ENCODE results near the gene EDDM13. TPM values are rescaled to one million over a fixed set of nuclear protein-coding genes. Genes with fewer than 3 reads are reported as not detected.
"Not testable (repeated sequence)": the region's sequence is repeated elsewhere in the genome, so short reads cannot be mapped to it uniquely, and the experiment has no call there.

Gene EDDM13
- total and polyA plus RNA-seq, 9 donors, result 0.28 TPM; not detected in 8

DNA sequence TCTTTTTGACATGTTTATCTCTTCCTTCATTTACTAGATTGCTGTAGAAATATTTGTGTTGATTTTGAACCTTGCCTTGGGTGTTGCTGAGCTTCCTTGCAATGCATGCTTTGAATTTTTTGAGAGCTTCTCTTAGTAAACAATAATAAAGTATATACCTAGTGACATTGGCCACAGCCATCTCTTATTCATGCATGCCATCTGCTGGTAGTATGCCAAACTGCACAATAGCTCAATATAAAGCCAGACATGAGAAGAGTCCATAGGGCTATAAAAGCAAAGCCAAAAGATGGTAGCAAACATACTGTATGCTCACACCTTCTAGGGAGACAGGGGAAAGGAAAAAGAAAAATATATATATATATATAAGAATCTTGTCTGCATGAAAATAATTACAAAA is 61.0 kb downstream of the EDDM13 start:
- H3K27ac ChIP-seq, result no peak overlapping the region
- DNase-seq, result no peak
- TF ChIP-seq EP300 (IDR thresholded peaks at IDR 0.05), result no peak
- no peak for TF ChIP-seq CTCF (IDR thresholded peaks at IDR 0.05)
- TF ChIP-seq POLR2A (IDR thresholded peaks at IDR 0.05), result no peak
- H3K27me3 ChIP-seq, result no peaks in the 10 kb centered on the region
- no peaks in the 10 kb centered on the region for H3K36me3 ChIP-seq
- H3K9me3 ChIP-seq, result peaks cover 3% of the 10 kb centered on the region in 2 donors
- intact Hi-C loops (cut with DNase I), result no loop called here
- H3K4me1 ChIP-seq (ENCODE audit: insufficient read depth), result no peaks in the 10 kb centered on the region
- H3K4me3 ChIP-seq, result no peak overlapping the region

- H3K36me3 ChIP-seq; DNase-seq; H3K27ac ChIP-seq; H3K27me3 ChIP-seq; H3K4me3 ChIP-seq; H3K9me3 ChIP-seq; intact Hi-C loops (cut with DNase I); H3K4me1 ChIP-seq (ENCODE audit: insufficient read depth): not testable (repeated sequence)
Observed at GRCh38 chr19:56335371-56335770, 62.8 kb downstream of the EDDM13 start.

DNA sequence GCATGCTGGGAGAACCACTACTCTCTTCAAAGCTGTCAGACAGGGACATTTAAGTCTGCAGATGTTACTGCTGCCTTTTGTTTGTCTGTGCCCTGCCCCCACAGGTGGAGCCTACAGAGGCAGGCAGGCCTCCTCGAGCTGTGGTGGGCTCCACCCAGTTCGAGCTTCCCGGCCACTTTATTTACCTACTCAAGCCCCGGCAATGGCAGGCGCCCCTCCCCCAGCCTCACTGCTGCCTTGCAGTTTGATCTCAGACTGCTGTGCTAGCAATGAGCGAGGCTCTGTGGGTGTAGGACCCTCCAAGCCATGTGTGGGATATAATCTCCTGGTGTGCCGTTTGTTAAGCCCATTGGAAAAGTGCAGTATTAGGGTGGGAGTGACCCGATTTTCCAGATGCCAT is 64.5 kb downstream of the EDDM13 start:
- WGBS, 3 donors, result 90 to 92% (median 92%) methylated on average over 8 of the region's 8 CpGs
- H3K36me3 ChIP-seq; H3K27ac ChIP-seq; H3K4me3 ChIP-seq; H3K9me3 ChIP-seq; intact Hi-C loops (cut with DNase I); H3K27me3 ChIP-seq; H3K4me1 ChIP-seq (ENCODE audit: insufficient read depth); DNase-seq: not testable (repeated sequence)

DNA sequence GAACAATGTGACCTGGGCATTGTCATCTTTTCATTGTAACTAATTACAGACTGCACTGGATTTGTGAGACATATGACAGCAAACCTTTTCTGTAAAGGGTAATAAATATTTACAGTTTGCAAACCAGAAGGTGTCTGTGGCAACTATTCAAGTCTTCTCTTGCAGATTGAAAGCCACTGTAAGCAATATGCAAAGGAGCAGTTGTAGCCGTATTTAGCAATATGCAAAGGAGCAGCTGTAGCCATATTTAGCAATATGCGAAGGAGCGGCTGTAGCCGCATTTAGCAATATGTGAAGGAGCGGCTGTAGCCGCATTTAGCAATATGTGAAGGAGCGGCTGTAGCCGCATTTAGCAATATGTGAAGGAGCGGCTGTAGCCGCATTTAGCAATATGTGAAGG is 66.5 kb downstream of the EDDM13 start:
- H3K4me3 ChIP-seq; H3K4me1 ChIP-seq (ENCODE audit: insufficient read depth); DNase-seq; H3K27ac ChIP-seq; intact Hi-C loops (cut with DNase I); H3K36me3 ChIP-seq; H3K27me3 ChIP-seq: not testable (repeated sequence)
- peaks cover 0 to 11% of the 10 kb centered on the region in 2 donors for H3K9me3 ChIP-seq
- WGBS, 3 donors, result 85 to 98% (median 92%) methylated on average over 7 to 8 of the region's 10 CpGs

- Histone ChIP-seq H3K36me3 (no peaks in the 10 kb centered on the region), H3K9me3 (peaks cover 0 to 11% of the 10 kb centered on the region in 2 donors), H3K27ac (no peak overlapping the region), H3K4me3 (no peak overlapping the region), H3K4me1 (ENCODE audit: insufficient read depth) (no peaks in the 10 kb centered on the region), H3K27me3 (no peaks in the 10 kb centered on the region)
- intact Hi-C loops (cut with DNase I), result loop anchor here in 2 of 4 donors (10.0 kb wide), 2 partner anchors 87 to 257 kb away; no protein-coding TSS in a partner anchor
- TF ChIP-seq CTCF (IDR thresholded peaks at IDR 0.05) (no peak), POLR2A (IDR thresholded peaks at IDR 0.05) (no peak), EP300 (IDR thresholded peaks at IDR 0.05) (no peak)
- no peak for DNase-seq
Observed at GRCh38 chr19:56341948-56342347, 69.4 kb downstream of the EDDM13 start.

DNA sequence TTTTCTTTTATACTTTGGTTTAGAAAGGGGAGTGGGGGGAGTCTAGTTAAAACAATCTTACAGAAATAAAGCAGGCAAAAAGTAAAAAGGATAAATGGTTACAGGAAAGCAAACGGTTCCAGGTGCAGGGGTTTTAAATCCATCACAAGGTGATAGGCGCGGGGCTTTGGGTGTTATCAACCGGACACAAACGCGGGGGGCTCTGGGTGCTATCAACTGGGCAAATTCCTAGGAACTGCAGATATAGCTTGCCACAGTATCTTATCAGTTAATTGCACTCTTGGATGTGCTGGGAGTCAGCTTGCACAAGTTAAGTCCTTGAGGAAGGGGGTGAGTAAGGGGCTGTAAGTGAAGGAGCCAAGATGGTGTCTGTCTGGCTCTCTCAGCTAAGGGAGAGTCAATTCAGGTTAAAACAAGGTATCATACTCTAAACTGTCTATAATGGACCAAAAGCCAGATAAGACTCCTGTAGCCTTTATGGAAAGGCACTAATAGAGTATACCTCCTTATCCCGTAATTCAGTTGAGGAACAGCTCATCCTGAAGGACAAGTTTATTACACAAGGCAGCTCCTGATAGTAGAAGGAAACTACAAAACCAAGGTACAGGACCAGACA is 74.7 kb downstream of the EDDM13 start:
- no peaks in the 10 kb centered on the region for H3K4me1 ChIP-seq (ENCODE audit: insufficient read depth)
- intact Hi-C loops (cut with DNase I), result loop anchor here in 2 of 4 donors (10.0 kb wide), 2 partner anchors 92 to 262 kb away; no protein-coding TSS in a partner anchor

More for the DNA sequence above, 74.7 kb downstream of the EDDM13 start:
- WGBS, 3 donors, result 37 to 55% (median 43%) methylated on average over 7 of the region's 7 CpGs
- TF ChIP-seq POLR2A (IDR thresholded peaks at IDR 0.05) (no peak), CTCF (IDR thresholded peaks at IDR 0.05) (no peak), EP300 (IDR thresholded peaks at IDR 0.05) (no peak)
- DNase-seq, result no peak
- Histone ChIP-seq H3K4me3 (no peak overlapping the region), H3K9me3 (peaks cover 0 to 4% of the 10 kb centered on the region in 2 donors), H3K36me3 (no peaks in the 10 kb centered on the region), H3K27ac (no peak overlapping the region), H3K27me3 (no peaks in the 10 kb centered on the region)

Measured in ovary (tissue), 9 donors.